ENCODE data around the gene PNKP. TPM values are rescaled to one million over a fixed set of nuclear protein-coding genes. Genes with fewer than 3 reads are reported as not detected.

PNKP gene
- total and polyA plus RNA-seq, 10 of the 15 experiments (the other 5 are each of a cell fraction or from before 2014, with no cell fraction given) = 2.9 to 82.3 (median 33.2) TPM

DNA sequence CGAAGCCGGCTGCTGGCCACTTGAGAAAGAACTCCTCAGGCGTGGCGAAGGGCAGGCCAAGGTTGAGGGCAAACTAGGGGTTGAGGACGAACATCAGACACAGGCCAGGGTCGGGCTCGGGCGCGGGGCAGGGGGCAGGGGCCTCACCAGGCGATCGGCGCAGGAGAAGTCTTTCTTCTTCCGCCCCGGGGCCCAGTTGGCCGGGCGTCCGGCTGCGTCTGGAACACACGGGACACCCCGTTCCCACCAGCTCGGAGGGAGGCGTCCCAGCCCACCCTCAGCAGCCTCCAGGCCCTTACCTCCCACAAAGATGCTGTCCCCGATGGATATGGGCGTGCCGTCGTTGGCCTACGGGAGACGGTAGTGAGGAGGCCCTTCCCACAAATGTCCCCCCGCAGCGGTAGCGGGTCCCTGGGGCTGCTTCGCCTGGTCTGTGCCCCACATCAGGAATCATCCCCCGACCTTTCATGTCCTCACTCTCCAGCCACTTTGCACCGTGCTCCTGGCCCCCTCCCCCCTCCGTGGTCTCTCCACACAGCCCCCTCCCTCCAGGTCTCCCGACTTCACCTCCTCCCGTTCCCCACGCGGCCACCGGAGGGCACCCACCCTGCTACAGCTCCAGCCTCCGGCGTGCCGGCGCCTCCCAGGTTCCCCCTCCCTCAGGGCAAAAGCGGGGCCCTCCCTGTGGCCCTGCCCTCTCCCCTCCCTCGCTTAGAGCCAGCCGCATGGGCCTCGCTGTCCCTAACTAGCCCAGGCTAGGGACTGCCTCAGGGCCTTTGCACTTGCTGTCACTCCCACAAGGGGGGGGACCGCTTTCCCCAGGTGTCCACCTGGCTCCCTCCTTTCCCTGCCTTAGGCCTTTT lies 4.8 kb downstream of the PNKP start:
- Histone ChIP-seq H2AFZ (ENCODE audit: control insufficient read depth, low read depth, low read length) (no peak overlapping the region), H3K27me3 (replicated peaks in 1 of 2; ENCODE audit: control insufficient read depth in 2 of 2, insufficient read depth in 2 of 2, low read length in 1 of 2) (no peaks in the 10 kb centered on the region), H3K4me3 (no peak overlapping the region), H3K79me2 (ENCODE audit: control insufficient read depth, insufficient read depth, low read length) (peaks cover 18% of the 10 kb centered on the region), H3K36me3 (ENCODE audit: control insufficient read depth in 2 of 2, insufficient read depth in 2 of 2, low read length in 1 of 2) (peaks cover 9 to 28% of the 10 kb centered on the region in 2 experiments), H3K4me2 (ENCODE audit: control insufficient read depth, insufficient read depth) (no peak overlapping the region), H3K9ac (ENCODE audit: control insufficient read depth, insufficient read depth, low read length) (no peak overlapping the region), H3K4me1 (ENCODE audit: control insufficient read depth, insufficient read depth, low read length) (peaks cover 3% of the 10 kb centered on the region; the same call in 1 of the 2 replicates), H3K27ac (ENCODE audit: control insufficient read depth, insufficient read depth) (no peak overlapping the region), H3K9me3 (replicated peaks; ENCODE audit: control insufficient read depth, insufficient read depth, low read length) (no peaks in the 10 kb centered on the region), H4K20me1 (ENCODE audit: control insufficient read depth, insufficient read depth) (no peaks in the 10 kb centered on the region)
- ChIA-PET RAD21 (ENCODE audit: unreplicated experiment) (no interaction called here), CTCF (interaction anchor here (1.4 to 1.5 kb wide), 2 partner anchors 9 to 12 kb away, joined by 3 read pairs; partner anchors contain the start of gene PTOV1), POLR2A (no interaction called here), SMC1A (ENCODE audit: uncharacterized antibody, unreplicated experiment) (no interaction called here)
- no TSS peak for BruUV-seq (replicated peaks)
- in situ Hi-C loops (cut with MboI) = no loop called here
- intact Hi-C loops (cut with micrococcal nuclease; ENCODE audit: unreplicated experiment) = no loop called here
- WGBS (ENCODE audit: insufficient coverage, insufficient replicate concordance, low lambda C conversion rate, missing lambda C conversion rate) = 99% methylated on average over 28 of the region's 49 CpGs
- DNase-seq (ENCODE audit: low read depth, low spot score) = no peak
- no peak for ATAC-seq
- TF ChIP-seq, protein P1, sequence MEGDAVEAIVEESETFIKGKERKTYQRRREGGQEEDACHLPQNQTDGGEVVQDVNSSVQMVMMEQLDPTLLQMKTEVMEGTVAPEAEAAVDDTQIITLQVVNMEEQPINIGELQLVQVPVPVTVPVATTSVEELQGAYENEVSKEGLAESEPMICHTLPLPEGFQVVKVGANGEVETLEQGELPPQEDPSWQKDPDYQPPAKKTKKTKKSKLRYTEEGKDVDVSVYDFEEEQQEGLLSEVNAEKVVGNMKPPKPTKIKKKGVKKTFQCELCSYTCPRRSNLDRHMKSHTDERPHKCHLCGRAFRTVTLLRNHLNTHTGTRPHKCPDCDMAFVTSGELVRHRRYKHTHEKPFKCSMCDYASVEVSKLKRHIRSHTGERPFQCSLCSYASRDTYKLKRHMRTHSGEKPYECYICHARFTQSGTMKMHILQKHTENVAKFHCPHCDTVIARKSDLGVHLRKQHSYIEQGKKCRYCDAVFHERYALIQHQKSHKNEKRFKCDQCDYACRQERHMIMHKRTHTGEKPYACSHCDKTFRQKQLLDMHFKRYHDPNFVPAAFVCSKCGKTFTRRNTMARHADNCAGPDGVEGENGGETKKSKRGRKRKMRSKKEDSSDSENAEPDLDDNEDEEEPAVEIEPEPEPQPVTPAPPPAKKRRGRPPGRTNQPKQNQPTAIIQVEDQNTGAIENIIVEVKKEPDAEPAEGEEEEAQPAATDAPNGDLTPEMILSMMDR (IDR thresholded peaks at IDR 0.05 in 2 of 3, conservative IDR thresholded peaks at IDR 0.05 in 1 of 3; ENCODE audit: control insufficient read depth in 2 of 3, extremely low read depth in 1 of 3, insufficient read depth in 1 of 3, low read depth in 3 of 3, low read length in 3 of 3) = peak; percentile 3 to 39 (median 21); a peak in 2 of 6 replicates
- no peak for TF ChIP-seq CHD2 (IDR thresholded peaks at IDR 0.05; ENCODE audit: borderline replicate concordance, low read depth, low read length)
- FAIRE-seq = no peak
